Neural cell (in vitro differentiated cells): Measurements from ENCODE around the gene SURF6. TPM values are rescaled to one million over a fixed set of nuclear protein-coding genes. Genes with fewer than 3 reads are reported as not detected.
"Not testable (repeated sequence)": the region's sequence is repeated elsewhere in the genome, so short reads cannot be mapped to it uniquely, and the experiment has no call there.

ENCODE experiments used
- H2AFZ ChIP-seq: fragments of 200-600, 300-800 bp; sonication (generic), shearing (Covaris generic); 2 replicates; pipeline ENCODE4 v1.6.0; 2014; ENCODE audit warnings: low read depth, mild to moderate bottlenecking, antibody characterized with exemption, low read length, moderate library complexity
- H3F3A ChIP-seq: fragments of 200-600 bp; shearing (Covaris generic); 2 replicates; pipeline ENCODE4 v1.6.1; 2016; ENCODE audit warnings: mild to moderate bottlenecking, moderate library complexity, mixed read lengths, antibody characterized with exemption, low read length; ENCODE audit not compliant: insufficient read depth, poor library complexity, severe bottlenecking
- H3K27ac ChIP-seq: fragments of 200-600, 300-800 bp; sonication (generic), shearing (Covaris generic); 2 replicates; pipeline ENCODE4 v1.5.1; 2014; ENCODE audit warnings: mild to moderate bottlenecking, low read length, moderate library complexity
- H3K27me3 ChIP-seq: fragments of 300-800, 200-600 bp; sonication (generic), shearing (Covaris generic); 2 replicates; pipeline ENCODE4 v1.6.0; 2014; ENCODE audit warnings: mild to moderate bottlenecking, low read depth, low read length, moderate library complexity; ENCODE audit not compliant: insufficient read depth
- H3K36me3 ChIP-seq: fragments of 300-800, 200-600 bp; sonication (generic), shearing (Covaris generic); 2 replicates; pipeline ENCODE4 v1.5.1; 2014; ENCODE audit warnings: mild to moderate bottlenecking, antibody characterized with exemption, low read length, moderate library complexity; ENCODE audit not compliant: insufficient read depth
- H3K4me2 ChIP-seq: fragments of 300-800, 200-600 bp; sonication (generic), shearing (Covaris generic); 2 replicates; pipeline ENCODE4 v1.6.0; 2014; ENCODE audit warnings: mild to moderate bottlenecking, low read length
- H3K4me3 ChIP-seq: fragments of 300-800, 200-600 bp; sonication (generic), shearing (Covaris generic); 2 replicates; pipeline ENCODE4 v1.5.1; 2014; ENCODE audit warnings: mild to moderate bottlenecking, low read length, moderate library complexity
- H3K79me2 ChIP-seq: fragments of 200-600 bp; shearing (Covaris generic); replicated peaks from 2 replicates; pipeline ENCODE4 v1.6.0; 2014; ENCODE audit warnings: mild to moderate bottlenecking, low read length, moderate library complexity; ENCODE audit not compliant: insufficient read depth
- H3K9ac ChIP-seq: fragments of 300-800, 200-600 bp; sonication (generic), shearing (Covaris generic); 2 replicates; pipeline ENCODE4 v1.6.1; 2016; ENCODE audit warnings: mild to moderate bottlenecking, low read length, mixed read lengths
- H3K9me2 ChIP-seq: fragments of 200-600 bp; shearing (Covaris generic); 2 replicates; pipeline ENCODE4 v1.6.1; 2016; ENCODE audit warnings: mild to moderate bottlenecking, low read length, mixed read lengths; ENCODE audit not compliant: insufficient read depth
- H3K9me3 ChIP-seq: fragments of 200-600, 300-800 bp; sonication (generic), shearing (Covaris generic); 2 replicates; pipeline ENCODE4 v1.6.1; 2016; ENCODE audit warnings: mild to moderate bottlenecking, mixed run types, low read length, moderate library complexity, mixed read lengths
- H4K20me1 ChIP-seq: fragments of 200-600 bp; shearing (Covaris generic); 2 replicates; pipeline ENCODE4 v1.6.1; 2016; ENCODE audit warnings: mild to moderate bottlenecking, mixed run types; ENCODE audit not compliant: insufficient read depth
- EP300 ChIP-seq: fragments of 450-650 bp; conservative IDR thresholded peaks from 2 replicates; pipeline ENCODE4 v1.6.1; 2014; ENCODE audit warnings: antibody characterized with exemption, mild to moderate bottlenecking, moderate library complexity; ENCODE audit not compliant: poor library complexity, severe bottlenecking
- EZH2 ChIP-seq: fragments of 200-600, 300-800 bp; shearing (Covaris generic), sonication (generic); IDR thresholded peaks from 2 replicates; pipeline ENCODE4 v1.6.1; 2014; ENCODE audit warnings: antibody characterized with exemption, low read length, borderline replicate concordance, mild to moderate bottlenecking; ENCODE audit not compliant: insufficient read depth, poor library complexity, severe bottlenecking
- MXI1 ChIP-seq: fragments of 450-650 bp; conservative IDR thresholded peaks from 2 replicates; pipeline ENCODE4 v1.6.1; 2014; ENCODE audit warnings: antibody characterized with exemption, mild to moderate bottlenecking; ENCODE audit not compliant: poor library complexity, severe bottlenecking
- POLR2AphosphoS5 ChIP-seq: IDR thresholded peaks from 2 replicates; pipeline ENCODE4 v1.6.1; 2012
- RAD21 ChIP-seq: fragments of 450-650 bp; conservative IDR thresholded peaks from 2 replicates; pipeline ENCODE4 v1.6.1; 2014; ENCODE audit warnings: antibody characterized with exemption, mild to moderate bottlenecking, moderate library complexity
- SMC3 ChIP-seq: fragments of 450-650 bp; conservative IDR thresholded peaks from 2 replicates; pipeline ENCODE4 v1.6.1; 2014; ENCODE audit warnings: antibody characterized with exemption, mild to moderate bottlenecking, moderate library complexity; ENCODE audit not compliant: poor library complexity
- TAF1 ChIP-seq: IDR thresholded peaks from 2 replicates; pipeline ENCODE4 v1.6.1; 2012; ENCODE audit warnings: low read depth
- polyA plus RNA-seq: library from polyadenylated mRNA; depleted of rRNA; stranded (reverse); fragments of >200 nt; gene quantifications from 2 replicates; pipeline ENCODE4 v1.2.3, GENCODE V29; 2014
- TF ChIP-seq, protein P1 (sequence below): fragments of 450-650 bp; IDR thresholded peaks from 2 replicates; pipeline ENCODE4 v1.5.1; 2014; ENCODE audit warnings: antibody characterized with exemption, mild to moderate bottlenecking, moderate library complexity; ENCODE audit not compliant: poor library complexity, severe bottlenecking
- TF ChIP-seq, protein P2 (sequence below): IDR thresholded peaks from 2 replicates; pipeline ENCODE4 v1.6.1; 2012; ENCODE audit warnings: borderline replicate concordance

Gene SURF6
- polyA plus RNA-seq, 1 donor from 2014 or later: 20.7 TPM

DNA sequence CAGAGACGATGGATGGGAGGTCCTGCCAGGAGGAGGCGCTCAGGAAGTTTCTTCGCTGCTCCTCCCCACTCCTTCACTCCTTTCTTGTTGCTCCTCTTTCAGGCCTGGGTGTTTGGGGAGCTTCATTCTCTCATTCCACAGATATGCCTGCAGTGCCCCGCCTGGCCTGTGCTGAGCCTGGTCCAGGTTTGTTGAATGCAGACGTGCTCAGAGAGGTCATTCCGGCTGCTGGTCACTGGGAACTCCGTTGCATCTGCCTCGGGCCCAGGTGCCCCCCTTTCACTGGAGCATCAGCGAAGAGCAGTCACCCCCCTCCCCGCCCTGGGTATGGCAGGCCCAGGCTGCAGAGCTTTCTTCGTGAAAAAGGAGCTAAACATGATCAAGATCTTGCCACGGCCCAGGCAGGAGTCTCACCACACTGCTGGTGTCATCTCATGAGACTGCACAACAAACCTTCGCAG lies 15.5 kb downstream of the SURF6 start:
- Histone ChIP-seq H3K27ac (no peak overlapping the region), H3K9me2 (no peaks in the 10 kb centered on the region), H3K79me2 (no peaks in the 10 kb centered on the region), H3K4me2 (no peak overlapping the region), H3K27me3 (no peaks in the 10 kb centered on the region), H3K4me3 (no peak overlapping the region), H2AFZ (no peak overlapping the region), H3K9ac (no peak overlapping the region), H3K36me3 (no peaks in the 10 kb centered on the region), H3F3A (no peaks in the 10 kb centered on the region), H4K20me1 (no peaks in the 10 kb centered on the region), H3K9me3 (no peaks in the 10 kb centered on the region)
- TF ChIP-seq POLR2AphosphoS5 (no peak), MXI1 (no peak), EP300 (no peak), TAF1 (no peak), SMC3 (no peak), RAD21 (no peak), EZH2 (no peak)
- TF ChIP-seq, protein P1, sequence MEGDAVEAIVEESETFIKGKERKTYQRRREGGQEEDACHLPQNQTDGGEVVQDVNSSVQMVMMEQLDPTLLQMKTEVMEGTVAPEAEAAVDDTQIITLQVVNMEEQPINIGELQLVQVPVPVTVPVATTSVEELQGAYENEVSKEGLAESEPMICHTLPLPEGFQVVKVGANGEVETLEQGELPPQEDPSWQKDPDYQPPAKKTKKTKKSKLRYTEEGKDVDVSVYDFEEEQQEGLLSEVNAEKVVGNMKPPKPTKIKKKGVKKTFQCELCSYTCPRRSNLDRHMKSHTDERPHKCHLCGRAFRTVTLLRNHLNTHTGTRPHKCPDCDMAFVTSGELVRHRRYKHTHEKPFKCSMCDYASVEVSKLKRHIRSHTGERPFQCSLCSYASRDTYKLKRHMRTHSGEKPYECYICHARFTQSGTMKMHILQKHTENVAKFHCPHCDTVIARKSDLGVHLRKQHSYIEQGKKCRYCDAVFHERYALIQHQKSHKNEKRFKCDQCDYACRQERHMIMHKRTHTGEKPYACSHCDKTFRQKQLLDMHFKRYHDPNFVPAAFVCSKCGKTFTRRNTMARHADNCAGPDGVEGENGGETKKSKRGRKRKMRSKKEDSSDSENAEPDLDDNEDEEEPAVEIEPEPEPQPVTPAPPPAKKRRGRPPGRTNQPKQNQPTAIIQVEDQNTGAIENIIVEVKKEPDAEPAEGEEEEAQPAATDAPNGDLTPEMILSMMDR: no peak
- TF ChIP-seq, protein P2, sequence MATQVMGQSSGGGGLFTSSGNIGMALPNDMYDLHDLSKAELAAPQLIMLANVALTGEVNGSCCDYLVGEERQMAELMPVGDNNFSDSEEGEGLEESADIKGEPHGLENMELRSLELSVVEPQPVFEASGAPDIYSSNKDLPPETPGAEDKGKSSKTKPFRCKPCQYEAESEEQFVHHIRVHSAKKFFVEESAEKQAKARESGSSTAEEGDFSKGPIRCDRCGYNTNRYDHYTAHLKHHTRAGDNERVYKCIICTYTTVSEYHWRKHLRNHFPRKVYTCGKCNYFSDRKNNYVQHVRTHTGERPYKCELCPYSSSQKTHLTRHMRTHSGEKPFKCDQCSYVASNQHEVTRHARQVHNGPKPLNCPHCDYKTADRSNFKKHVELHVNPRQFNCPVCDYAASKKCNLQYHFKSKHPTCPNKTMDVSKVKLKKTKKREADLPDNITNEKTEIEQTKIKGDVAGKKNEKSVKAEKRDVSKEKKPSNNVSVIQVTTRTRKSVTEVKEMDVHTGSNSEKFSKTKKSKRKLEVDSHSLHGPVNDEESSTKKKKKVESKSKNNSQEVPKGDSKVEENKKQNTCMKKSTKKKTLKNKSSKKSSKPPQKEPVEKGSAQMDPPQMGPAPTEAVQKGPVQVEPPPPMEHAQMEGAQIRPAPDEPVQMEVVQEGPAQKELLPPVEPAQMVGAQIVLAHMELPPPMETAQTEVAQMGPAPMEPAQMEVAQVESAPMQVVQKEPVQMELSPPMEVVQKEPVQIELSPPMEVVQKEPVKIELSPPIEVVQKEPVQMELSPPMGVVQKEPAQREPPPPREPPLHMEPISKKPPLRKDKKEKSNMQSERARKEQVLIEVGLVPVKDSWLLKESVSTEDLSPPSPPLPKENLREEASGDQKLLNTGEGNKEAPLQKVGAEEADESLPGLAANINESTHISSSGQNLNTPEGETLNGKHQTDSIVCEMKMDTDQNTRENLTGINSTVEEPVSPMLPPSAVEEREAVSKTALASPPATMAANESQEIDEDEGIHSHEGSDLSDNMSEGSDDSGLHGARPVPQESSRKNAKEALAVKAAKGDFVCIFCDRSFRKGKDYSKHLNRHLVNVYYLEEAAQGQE: no peak

DNA sequence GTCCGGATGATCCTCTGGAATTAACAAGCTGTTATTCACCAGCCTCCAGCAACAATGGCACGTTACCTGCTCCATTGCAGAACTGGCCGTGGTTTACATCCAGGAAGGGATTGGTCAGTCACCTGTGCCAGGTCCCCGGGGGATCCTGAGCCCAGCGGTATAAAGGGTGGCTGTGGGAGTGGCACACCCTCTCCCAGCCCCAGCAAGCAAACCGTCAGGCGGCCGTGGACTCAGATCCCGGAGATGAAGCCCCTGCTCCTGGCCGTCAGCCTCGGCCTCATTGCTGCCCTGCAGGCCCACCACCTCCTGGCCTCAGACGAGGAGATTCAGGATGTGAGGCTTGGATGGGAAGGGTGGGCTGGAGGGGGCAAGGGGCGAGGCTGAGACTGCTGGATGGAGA lies 18.4 kb downstream of the SURF6 start:
- not testable (repeated sequence) for H2AFZ ChIP-seq, H3F3A ChIP-seq, H3K9me2 ChIP-seq, H3K27ac ChIP-seq, H3K9ac ChIP-seq, H3K27me3 ChIP-seq, H3K36me3 ChIP-seq, H4K20me1 ChIP-seq, H3K4me2 ChIP-seq, H3K79me2 ChIP-seq, H3K4me3 ChIP-seq, H3K9me3 ChIP-seq

DNA sequence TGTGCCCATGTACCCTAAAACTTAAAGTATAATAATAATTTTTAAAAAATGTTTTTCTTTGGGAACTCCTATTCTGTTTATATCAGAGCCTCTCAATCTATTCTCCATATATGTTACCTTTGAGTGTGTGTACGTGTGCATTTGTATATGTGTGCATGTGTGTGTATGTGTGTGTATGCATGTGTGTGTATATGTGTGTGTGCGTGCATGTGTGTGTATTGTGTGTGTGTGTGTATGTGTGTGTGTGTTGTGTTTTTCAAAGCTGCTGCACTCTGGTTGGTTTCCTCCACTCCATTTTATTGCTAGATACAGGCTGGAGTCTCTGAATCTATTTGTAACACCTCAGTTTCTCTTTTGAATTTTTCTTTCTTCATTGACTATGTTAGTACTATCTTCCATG lies 20.0 kb downstream of the SURF6 start:
- H3K9me2 ChIP-seq: no peaks in the 10 kb centered on the region
- no peaks in the 10 kb centered on the region for H3K27me3 ChIP-seq
- H3K9ac ChIP-seq: no peak overlapping the region
- H3K27ac ChIP-seq: no peak overlapping the region
- TF ChIP-seq EP300 (no peak), POLR2AphosphoS5 (no peak), TAF1 (no peak), RAD21 (no peak), MXI1 (no peak), SMC3 (no peak), EZH2 (no peak)
- TF ChIP-seq, protein P1: no peak
- TF ChIP-seq, protein P2: no peak
- H3F3A ChIP-seq: no peaks in the 10 kb centered on the region
- H3K4me2 ChIP-seq: no peak overlapping the region
- no peak overlapping the region for H2AFZ ChIP-seq
- no peaks in the 10 kb centered on the region for H3K36me3 ChIP-seq
- no peaks in the 10 kb centered on the region for H3K9me3 ChIP-seq
- H4K20me1 ChIP-seq: no peaks in the 10 kb centered on the region
- H3K4me3 ChIP-seq: no peak overlapping the region
- H3K79me2 ChIP-seq: no peaks in the 10 kb centered on the region
